ENCODE results near the gene SMAD6. TPM values are rescaled to one million over a fixed set of nuclear protein-coding genes. Genes with fewer than 3 reads are reported as not detected.

The SMAD6 gene
- total and polyA plus RNA-seq, 9 of the 15 experiments (the other 6 are each of a cell fraction or from before 2014, with no cell fraction given): 0.10 to 15.5 (median 3.7) TPM

DNA sequence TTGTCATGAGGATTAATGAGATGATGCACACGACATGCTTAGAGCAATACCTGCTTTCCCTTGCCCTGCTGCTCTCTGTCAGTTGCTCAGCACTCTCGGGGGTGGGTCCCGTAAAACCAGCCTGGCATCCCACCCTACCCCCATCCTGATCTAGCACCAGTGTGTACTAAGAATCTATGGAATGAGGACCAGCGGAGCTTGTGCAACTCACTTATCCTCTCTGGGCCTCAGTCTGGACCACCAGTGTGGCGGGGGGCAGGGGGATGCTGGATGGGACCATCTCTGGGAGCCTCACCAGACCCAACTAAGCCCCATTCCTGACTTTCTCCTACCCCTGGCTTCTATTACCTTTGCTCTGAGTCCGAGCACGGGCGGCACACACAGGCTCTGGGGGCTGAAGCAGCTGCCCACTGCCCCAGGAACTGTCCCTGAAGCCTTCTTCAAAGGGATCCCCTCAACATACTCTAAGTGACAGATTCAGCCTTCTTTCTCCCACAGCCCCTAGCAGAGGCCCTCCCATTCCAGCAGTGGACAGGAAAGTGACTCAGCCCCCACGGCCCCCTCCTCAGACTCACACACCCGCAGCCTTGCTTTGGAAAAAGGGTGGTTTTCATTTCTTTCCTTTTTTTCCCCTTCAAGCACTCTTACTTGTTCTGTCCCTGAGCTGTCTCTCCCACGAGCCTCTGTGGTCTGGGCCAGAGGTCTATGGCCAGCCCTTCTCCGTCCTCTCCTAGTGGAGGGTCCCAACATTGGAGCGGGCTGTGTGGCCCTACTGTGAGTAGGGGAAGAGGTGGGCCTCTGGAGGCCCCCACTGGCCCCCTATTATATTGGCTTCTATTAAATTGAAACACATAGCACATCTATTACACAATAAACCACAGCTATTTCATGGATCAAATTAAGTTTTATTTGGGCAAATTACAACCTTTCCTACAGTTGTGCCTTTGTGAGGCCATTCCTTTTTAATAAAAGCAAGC, 100.3 kb downstream of the SMAD6 start (continued):
- TF ChIP-seq, protein P1, sequence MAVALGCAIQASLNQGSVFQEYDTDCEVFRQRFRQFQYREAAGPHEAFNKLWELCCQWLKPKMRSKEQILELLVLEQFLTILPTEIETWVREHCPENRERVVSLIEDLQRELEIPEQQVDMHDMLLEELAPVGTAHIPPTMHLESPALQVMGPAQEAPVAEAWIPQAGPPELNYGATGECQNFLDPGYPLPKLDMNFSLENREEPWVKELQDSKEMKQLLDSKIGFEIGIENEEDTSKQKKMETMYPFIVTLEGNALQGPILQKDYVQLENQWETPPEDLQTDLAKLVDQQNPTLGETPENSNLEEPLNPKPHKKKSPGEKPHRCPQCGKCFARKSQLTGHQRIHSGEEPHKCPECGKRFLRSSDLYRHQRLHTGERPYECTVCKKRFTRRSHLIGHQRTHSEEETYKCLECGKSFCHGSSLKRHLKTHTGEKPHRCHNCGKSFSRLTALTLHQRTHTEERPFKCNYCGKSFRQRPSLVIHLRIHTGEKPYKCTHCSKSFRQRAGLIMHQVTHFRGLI (CRISPR knock-in tag; IDR thresholded peaks at IDR 0.05): 0 out of 2 replicates have a peak, but pooled peaks have one; percentile 24
- TF ChIP-seq ZNF175 (CRISPR knock-in tag; IDR thresholded peaks at IDR 0.05; ENCODE audit: low read depth) (peak; percentile 37; the same call in 1 of the 2 replicates), BCOR (IDR thresholded peaks at IDR 0.05) (0 out of 2 replicates have a peak, but pooled peaks have one; percentile 5), ZBTB7A (IDR thresholded peaks at IDR 0.05; ENCODE audit: borderline replicate concordance, control insufficient read depth, low read depth, low read length) (peak; percentile 63), NFE2L1 (tag; IDR thresholded peaks at IDR 0.05; ENCODE audit: borderline replicate concordance, low read depth) (no peak), ZKSCAN1 (IDR thresholded peaks at IDR 0.05; ENCODE audit: low read depth, low read length) (peak; percentile 88), SMAD1 (IDR thresholded peaks at IDR 0.05; ENCODE audit: low read depth, low read length, partially characterized antibody) (no peak), ZNF79 (CRISPR knock-in tag; IDR thresholded peaks at IDR 0.05; ENCODE audit: low read depth) (no peak), ZFP30 (CRISPR knock-in tag; IDR thresholded peaks at IDR 0.05; ENCODE audit: borderline replicate concordance) (no peak)
- TF ChIP-seq, protein P2, sequence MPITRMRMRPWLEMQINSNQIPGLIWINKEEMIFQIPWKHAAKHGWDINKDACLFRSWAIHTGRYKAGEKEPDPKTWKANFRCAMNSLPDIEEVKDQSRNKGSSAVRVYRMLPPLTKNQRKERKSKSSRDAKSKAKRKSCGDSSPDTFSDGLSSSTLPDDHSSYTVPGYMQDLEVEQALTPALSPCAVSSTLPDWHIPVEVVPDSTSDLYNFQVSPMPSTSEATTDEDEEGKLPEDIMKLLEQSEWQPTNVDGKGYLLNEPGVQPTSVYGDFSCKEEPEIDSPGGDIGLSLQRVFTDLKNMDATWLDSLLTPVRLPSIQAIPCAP (CRISPR knock-in tag; IDR thresholded peaks at IDR 0.05; ENCODE audit: borderline replicate concordance): no peak

Data from K562 (cell line).